Erythroblast (primary cell): ENCODE results near the gene ADPRM.

Source experiments
- GATA1 ChIP-seq: IDR thresholded peaks from 2 replicates; pipeline ENCODE4 v1.6.1; 2011; ENCODE audit warnings: low read depth, mild to moderate bottlenecking, control low read depth, low read length, moderate library complexity
- POLR2A ChIP-seq: IDR thresholded peaks from 2 replicates; pipeline ENCODE4 v1.6.1; 2011; ENCODE audit warnings: mild to moderate bottlenecking, low read length

DNA sequence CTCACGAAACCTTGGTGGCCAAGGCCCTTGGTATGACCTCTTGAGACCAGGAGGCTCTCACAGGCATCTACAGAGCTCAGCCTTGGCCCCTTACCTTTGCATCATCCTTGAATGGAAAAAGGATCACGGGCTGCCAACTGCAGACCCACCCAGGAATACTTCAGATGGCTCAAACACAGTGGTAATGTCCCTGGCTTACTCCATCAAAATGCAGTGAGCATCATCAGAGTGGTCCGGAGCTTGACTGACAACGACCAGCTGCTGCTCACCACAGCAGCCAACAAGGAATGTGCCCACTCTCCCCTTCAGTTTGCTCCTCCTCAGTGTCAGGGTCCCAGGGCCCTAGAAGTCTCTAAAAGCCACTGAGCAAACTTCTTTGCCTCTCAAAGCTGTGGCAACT lies 22.7 kb upstream of the ADPRM start:
- TF ChIP-seq POLR2A (no peak), GATA1 (no peak)
